ENCODE results near the gene ZNF512.
"Not testable (repeated sequence)": the region's sequence is repeated elsewhere in the genome, so short reads cannot be mapped to it uniquely, and the experiment has no call there.

GRCh38 chr2:27626323-27626722 is 43.5 kb downstream of the ZNF512 start:
- TF ChIP-seq CTCF (IDR thresholded peaks at IDR 0.05); EZH2 (IDR thresholded peaks at IDR 0.05; ENCODE audit: borderline replicate concordance, insufficient read depth, low read depth, low read length, poor library complexity, severe bottlenecking): not testable (repeated sequence)

All from B cell (primary cell).